ENCODE data around the gene FBXO46.

The FBXO46 gene

GRCh38 chr19:45670670-45671453 is 59.8 kb downstream of the FBXO46 start:
- H3K4me3 ChIP-seq (ENCODE audit: low read length in 2 of 2): peak overlapping the region; percentile 44 to 53
- H3K27ac ChIP-seq (ENCODE audit: low read depth in 2 of 2, low read length in 2 of 2): peak overlapping the region; percentile 63 to 73
- peaks cover 2 to 5% of the 10 kb centered on the region in 2 donors for H3K27me3 ChIP-seq (ENCODE audit: control insufficient read depth in 2 of 2, insufficient read depth in 2 of 2, low read length in 2 of 2)
- no peaks in the 10 kb centered on the region for H3K36me3 ChIP-seq (ENCODE audit: control insufficient read depth in 2 of 2, insufficient read depth in 2 of 2, low read length in 2 of 2)
- H3K4me1 ChIP-seq (ENCODE audit: control insufficient read depth in 2 of 2, insufficient read depth in 2 of 2, low read length in 2 of 2): peaks cover 15 to 28% of the 10 kb centered on the region in 2 donors
- peak overlapping the region; percentile 14 to 67 for H3K9ac ChIP-seq (ENCODE audit: low read depth in 1 of 2, low read length in 2 of 2)
- no peaks in the 10 kb centered on the region for H3K9me3 ChIP-seq (ENCODE audit: control insufficient read depth in 2 of 2, low read length in 2 of 2)

GRCh38 chr19:45668342-45668871 is 62.3 kb downstream of the FBXO46 start:
- H3K36me3 ChIP-seq (ENCODE audit: control insufficient read depth in 2 of 2, insufficient read depth in 2 of 2, low read length in 2 of 2): no peaks in the 10 kb centered on the region
- H3K4me3 ChIP-seq (ENCODE audit: low read length in 2 of 2): peak overlapping the region; percentile 72 to 86
- peak overlapping the region; percentile 34 to 76 for H3K27ac ChIP-seq (ENCODE audit: low read depth in 2 of 2, low read length in 2 of 2)
- H3K27me3 ChIP-seq (ENCODE audit: control insufficient read depth in 2 of 2, insufficient read depth in 2 of 2, low read length in 2 of 2): peaks cover 2 to 5% of the 10 kb centered on the region in 2 donors
- peaks cover 15 to 28% of the 10 kb centered on the region in 2 donors for H3K4me1 ChIP-seq (ENCODE audit: control insufficient read depth in 2 of 2, insufficient read depth in 2 of 2, low read length in 2 of 2)
- no peaks in the 10 kb centered on the region for H3K9me3 ChIP-seq (ENCODE audit: control insufficient read depth in 2 of 2, low read length in 2 of 2)
- peak overlapping the region; percentile 66 to 68 for H3K9ac ChIP-seq (ENCODE audit: low read depth in 1 of 2, low read length in 2 of 2)

GRCh38 chr19:45667620-45668341 is 62.9 kb downstream of the FBXO46 start, which contains the start of gene GIPR:
TSS of gene GIPR (plus strand) at chr19:45668221. CDS start at chr19:45669521, 1,300 bp downstream.
- Histone ChIP-seq H3K9me3 (ENCODE audit: control insufficient read depth in 2 of 2, low read length in 2 of 2) (no peaks in the 10 kb centered on the region), H3K27ac (ENCODE audit: low read depth in 2 of 2, low read length in 2 of 2) (peak within 1 kb of the TSS; percentile 51 to 76), H3K27me3 (ENCODE audit: control insufficient read depth in 2 of 2, insufficient read depth in 2 of 2, low read length in 2 of 2) (peaks cover 2 to 5% of the 10 kb centered on the region in 2 donors), H3K36me3 (ENCODE audit: control insufficient read depth in 2 of 2, insufficient read depth in 2 of 2, low read length in 2 of 2) (no peaks in the 10 kb centered on the region), H3K4me3 (ENCODE audit: low read length in 2 of 2) (peak within 1 kb of the TSS; percentile 72 to 86), H3K4me1 (ENCODE audit: control insufficient read depth in 2 of 2, insufficient read depth in 2 of 2, low read length in 2 of 2) (peaks cover 15 to 28% of the 10 kb centered on the region in 2 donors), H3K9ac (ENCODE audit: low read depth in 1 of 2, low read length in 2 of 2) (peak within 1 kb of the TSS; percentile 66 to 68)

GRCh38 chr19:45664575-45664974 is 66.1 kb downstream of the FBXO46 start:
- no peaks in the 10 kb centered on the region for H3K36me3 ChIP-seq (ENCODE audit: control insufficient read depth in 2 of 2, insufficient read depth in 2 of 2, low read length in 2 of 2)
- H3K9me3 ChIP-seq (ENCODE audit: control insufficient read depth in 2 of 2, low read length in 2 of 2): no peaks in the 10 kb centered on the region
- H3K4me3 ChIP-seq (ENCODE audit: low read length in 2 of 2): no peak overlapping the region
- peaks cover 15 to 19% of the 10 kb centered on the region in 2 donors for H3K4me1 ChIP-seq (ENCODE audit: control insufficient read depth in 2 of 2, insufficient read depth in 2 of 2, low read length in 2 of 2)
- H3K27me3 ChIP-seq (ENCODE audit: control insufficient read depth in 2 of 2, insufficient read depth in 2 of 2, low read length in 2 of 2): peaks cover 2 to 8% of the 10 kb centered on the region in 2 donors
- no peak overlapping the region for H3K27ac ChIP-seq (ENCODE audit: low read depth in 2 of 2, low read length in 2 of 2)
- no peak overlapping the region for H3K9ac ChIP-seq (ENCODE audit: low read depth in 1 of 2, low read length in 2 of 2)

GRCh38 chr19:45663800-45664199 is 66.9 kb downstream of the FBXO46 start:
- H3K9ac ChIP-seq (ENCODE audit: low read depth in 1 of 2, low read length in 2 of 2): no peak overlapping the region
- H3K4me1 ChIP-seq (ENCODE audit: control insufficient read depth in 2 of 2, insufficient read depth in 2 of 2, low read length in 2 of 2): peaks cover 8 to 12% of the 10 kb centered on the region in 2 donors
- H3K4me3 ChIP-seq (ENCODE audit: low read length in 2 of 2): no peak overlapping the region
- peaks cover 0 to 12% of the 10 kb centered on the region in 2 donors for H3K27me3 ChIP-seq (ENCODE audit: control insufficient read depth in 2 of 2, insufficient read depth in 2 of 2, low read length in 2 of 2)
- no peaks in the 10 kb centered on the region for H3K9me3 ChIP-seq (ENCODE audit: control insufficient read depth in 2 of 2, low read length in 2 of 2)
- H3K27ac ChIP-seq (ENCODE audit: low read depth in 2 of 2, low read length in 2 of 2): no peak overlapping the region
- H3K36me3 ChIP-seq (ENCODE audit: control insufficient read depth in 2 of 2, insufficient read depth in 2 of 2, low read length in 2 of 2): no peaks in the 10 kb centered on the region

GRCh38 chr19:45660636-45661035 is 70.1 kb downstream of the FBXO46 start:
- Histone ChIP-seq H3K36me3 (ENCODE audit: control insufficient read depth in 2 of 2, insufficient read depth in 2 of 2, low read length in 2 of 2) (no peaks in the 10 kb centered on the region), H3K9me3 (ENCODE audit: control insufficient read depth in 2 of 2, low read length in 2 of 2) (no peaks in the 10 kb centered on the region), H3K27ac (ENCODE audit: low read depth in 2 of 2, low read length in 2 of 2) (no peak overlapping the region), H3K4me3 (ENCODE audit: low read length in 2 of 2) (no peak overlapping the region), H3K9ac (ENCODE audit: low read depth in 1 of 2, low read length in 2 of 2) (no peak overlapping the region), H3K27me3 (ENCODE audit: control insufficient read depth in 2 of 2, insufficient read depth in 2 of 2, low read length in 2 of 2) (peaks cover 0 to 7% of the 10 kb centered on the region in 2 donors), H3K4me1 (ENCODE audit: control insufficient read depth in 2 of 2, insufficient read depth in 2 of 2, low read length in 2 of 2) (no peaks in the 10 kb centered on the region)
